Testis (tissue), 2 donors: ENCODE results near the gene THSD4.
A peak's percentile ranks its signal among the peaks of the same experiment; 100 is the strongest.

Source experiments
- POLR2A ChIP-seq: fragments of 450-650 bp; IDR thresholded peaks from one replicate; pipeline ENCODE4 v1.6.1; 2017; ENCODE audit warnings: antibody characterized with exemption, mild to moderate bottlenecking, moderate library complexity
- TF ChIP-seq, protein P1 (sequence below), 3 experiments: fragments of 450-650 bp in 2 of 3; fragments of 200-600 bp in 1 of 3; sonication (generic) in 1 of 3; IDR thresholded peaks; one replicate each; pipeline ENCODE4 v1.5.1; 2016 to 2019; ENCODE audit warnings: antibody characterized with exemption in 3 of 3, mild to moderate bottlenecking in 2 of 3, moderate library complexity in 1 of 3

DNA sequence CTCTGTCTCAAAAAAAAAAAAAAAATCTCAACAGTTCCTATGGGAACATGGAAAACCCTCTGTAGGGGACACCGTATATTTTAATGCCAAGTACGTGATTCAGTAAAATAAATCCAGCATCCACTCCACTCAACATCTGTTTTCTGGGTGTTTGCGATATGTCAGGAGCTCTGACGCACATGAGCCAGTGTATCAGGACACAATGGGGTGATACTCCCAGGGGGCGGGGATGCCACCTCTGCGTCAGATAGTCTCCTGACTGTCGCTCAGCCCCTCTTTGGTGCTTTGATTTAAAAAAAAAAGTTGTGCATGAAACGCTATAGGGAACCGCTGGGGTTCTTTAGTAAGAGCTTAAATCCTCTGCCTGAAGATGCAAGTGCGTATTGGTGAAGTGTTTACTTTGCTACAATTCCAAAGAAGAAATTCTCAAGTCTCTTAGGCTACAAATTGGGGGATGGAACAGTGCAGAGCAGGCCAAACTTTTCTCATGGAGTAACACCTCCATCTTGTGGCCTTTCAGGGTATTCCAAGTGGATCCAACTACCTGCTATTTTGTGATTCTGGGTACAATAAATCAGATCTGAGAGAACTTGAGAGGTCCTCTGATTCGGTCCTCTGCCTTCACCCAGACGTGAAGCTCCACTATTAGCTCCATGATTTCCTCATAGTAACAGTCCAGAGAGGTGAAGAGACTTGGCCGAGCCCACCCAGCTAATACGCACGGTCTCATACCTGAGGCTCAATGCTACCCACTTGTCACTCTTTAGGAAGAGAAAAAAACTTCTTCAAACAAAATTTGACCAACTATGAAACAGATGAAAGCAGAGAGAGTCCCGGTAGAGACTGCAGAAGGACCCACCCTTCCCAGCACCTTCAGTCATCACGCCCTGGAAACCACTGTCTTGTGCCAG lies 685.8 kb downstream of the THSD4 start:
- TF ChIP-seq, protein P1, sequence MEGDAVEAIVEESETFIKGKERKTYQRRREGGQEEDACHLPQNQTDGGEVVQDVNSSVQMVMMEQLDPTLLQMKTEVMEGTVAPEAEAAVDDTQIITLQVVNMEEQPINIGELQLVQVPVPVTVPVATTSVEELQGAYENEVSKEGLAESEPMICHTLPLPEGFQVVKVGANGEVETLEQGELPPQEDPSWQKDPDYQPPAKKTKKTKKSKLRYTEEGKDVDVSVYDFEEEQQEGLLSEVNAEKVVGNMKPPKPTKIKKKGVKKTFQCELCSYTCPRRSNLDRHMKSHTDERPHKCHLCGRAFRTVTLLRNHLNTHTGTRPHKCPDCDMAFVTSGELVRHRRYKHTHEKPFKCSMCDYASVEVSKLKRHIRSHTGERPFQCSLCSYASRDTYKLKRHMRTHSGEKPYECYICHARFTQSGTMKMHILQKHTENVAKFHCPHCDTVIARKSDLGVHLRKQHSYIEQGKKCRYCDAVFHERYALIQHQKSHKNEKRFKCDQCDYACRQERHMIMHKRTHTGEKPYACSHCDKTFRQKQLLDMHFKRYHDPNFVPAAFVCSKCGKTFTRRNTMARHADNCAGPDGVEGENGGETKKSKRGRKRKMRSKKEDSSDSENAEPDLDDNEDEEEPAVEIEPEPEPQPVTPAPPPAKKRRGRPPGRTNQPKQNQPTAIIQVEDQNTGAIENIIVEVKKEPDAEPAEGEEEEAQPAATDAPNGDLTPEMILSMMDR (IDR thresholded peaks at IDR 0.05): peak; percentile 84 to 95 (median 90)
- no peak for TF ChIP-seq POLR2A
